Ovary (tissue), 3 donors: ENCODE measurements around the gene RCSD1.

Experiments used
- CTCF ChIP-seq, 3 donors: fragments of 450-650 bp in 2 of 3; fragments of 200-600 bp in 1 of 3; IDR thresholded peaks; one replicate each; pipeline versions ENCODE4 v1.5.1 to v1.8.0; 2016 to 2022; ENCODE audit warnings: antibody characterized with exemption in 3 of 3, mild to moderate bottlenecking in 1 of 3
- EP300 ChIP-seq: sonication (generic); formaldehyde crosslinking; IDR thresholded peaks from one replicate; pipeline ENCODE4 v1.6.1; 2017; ENCODE audit warnings: antibody characterized with exemption
- POLR2A ChIP-seq: fragments of 450-650 bp; IDR thresholded peaks from one replicate; pipeline ENCODE4 v1.6.1; 2017; ENCODE audit warnings: antibody characterized with exemption, mild to moderate bottlenecking, moderate library complexity
- donor health status: DM: no; HTN: no; CAD: no.

GRCh38 chr1:167656657-167657056 lies 26.6 kb downstream of the RCSD1 start:
- TF ChIP-seq CTCF (IDR thresholded peaks at IDR 0.05) (no peak), EP300 (no peak), POLR2A (no peak)
